HCT116 (cell line): ENCODE data around the gene DNMT3L. TPM values are rescaled to one million over a fixed set of nuclear protein-coding genes. Genes with fewer than 3 reads are reported as not detected.

Experiments used
- ATAC-seq: fragments of 200-7000 bp; cut with Tn5 transposase; 2 replicates; pipeline ENCODE4 v1.9.1; 2020; ENCODE audit warnings: mild to moderate bottlenecking, moderate library complexity
- BruUV-seq: library from RNA; stranded (reverse); fragments of 400-500 nt; replicated peaks from 2 replicates; lab custom pipeline; 2021; lab: Mats Ljungman, UMichigan
- CTCF ChIA-PET: fragments of 300-600 bp; sonication (Branson Sonifier 250); formaldehyde crosslinking; loops from one replicate; lab custom pipeline; 2021; ENCODE audit warnings: antibody characterized with exemption; lab: Charles Lee
- POLR2A ChIA-PET: fragments of 300-600, 350-600 bp; sonication (Branson Sonifier 250); formaldehyde crosslinking; loops from one replicate; lab custom pipeline; 2021; ENCODE audit warnings: antibody characterized with exemption; lab: Charles Lee
- RAD21 ChIA-PET, 2 experiments: fragments of 300-600 bp; sonication (Branson Sonifier 250); formaldehyde crosslinking; loops; one replicate each; lab custom pipeline; 2023; ENCODE audit warnings: low total read pairs in 2 of 2; ENCODE audit not compliant: uncharacterized antibody in 2 of 2, unreplicated experiment in 2 of 2, low non-redundant PET in 1 of 2; lab: Charles Lee
- DNase-seq: peaks from one replicate; pipeline ENCODE4 v3.0.0-alpha.2; 2010; ENCODE audit warnings: low read depth, low spot score
- H2AFZ ChIP-seq: fragments of 200-600 bp; shearing (Covaris generic), sonication (generic); 2 replicates; pipeline ENCODE4 v1.6.1; 2017; ENCODE audit warnings: low read depth, mixed run types, mixed read lengths, antibody characterized with exemption, low read length; ENCODE audit not compliant: poor library complexity, severe bottlenecking
- H3K27ac ChIP-seq: 2 replicates; pipeline ENCODE4 v1.5.1; 2012; ENCODE audit warnings: low read depth, low read length
- H3K27me3 ChIP-seq: fragments of 200-600 bp; sonication (generic); 2 replicates; pipeline ENCODE4 v1.6.1; 2016; ENCODE audit warnings: mixed run types, low read length, mixed read lengths; ENCODE audit not compliant: insufficient read depth
- H3K36me3 ChIP-seq, 2 experiments: fragments of 200-500 bp in 1 of 2; fragments of 200-600 bp in 1 of 2; sonication (Bioruptor generic) in 1 of 2; sonication (generic) in 1 of 2; 2 replicates each; pipeline versions ENCODE4 v1.5.1 to v1.6.1; 2014 to 2016; ENCODE audit warnings: low read length in 2 of 2, inconsistent platforms in 1 of 2, mixed read lengths in 1 of 2, mixed run types in 1 of 2; ENCODE audit not compliant: insufficient read depth in 2 of 2, control insufficient read depth in 1 of 2
- H3K4me1 ChIP-seq, 2 experiments: fragments of 200-600 bp in 1 of 2; sonication (generic) in 1 of 2; 2 replicates each; pipeline versions ENCODE4 v1.5.1 to v1.6.1; 2012 to 2017; ENCODE audit warnings: low read length in 2 of 2, inconsistent platforms in 1 of 2, mild to moderate bottlenecking in 1 of 2, mixed read lengths in 1 of 2, mixed run types in 1 of 2, moderate library complexity in 1 of 2; ENCODE audit not compliant: insufficient read depth in 2 of 2, control insufficient read depth in 1 of 2
- H3K4me2 ChIP-seq: fragments of 200-600 bp; sonication (generic); 2 replicates; pipeline ENCODE4 v1.6.1; 2017; ENCODE audit warnings: mixed run types, low read length, mixed read lengths
- H3K4me3 ChIP-seq, 2 experiments: fragments of 200-600 bp in 1 of 2; sonication (generic) in 1 of 2; replicated peaks in 1 of 2; 2 replicates each; pipeline ENCODE4 v1.5.1; 2011 to 2016; ENCODE audit warnings: low read length in 2 of 2, control low read depth in 1 of 2, low read depth in 1 of 2, mild to moderate bottlenecking in 1 of 2, mixed read lengths in 1 of 2, mixed run types in 1 of 2
- H3K79me2 ChIP-seq: fragments of 200-600 bp; sonication (generic); 2 replicates; pipeline ENCODE4 v1.6.1; 2017; ENCODE audit warnings: mild to moderate bottlenecking, mixed run types, low read length, moderate library complexity, mixed read lengths; ENCODE audit not compliant: insufficient read depth
- H3K9ac ChIP-seq: fragments of 200-600 bp; sonication (generic); 2 replicates; pipeline ENCODE4 v1.6.1; 2016; ENCODE audit warnings: low read length, mixed read lengths
- H3K9me2 ChIP-seq: fragments of 200-600 bp; sonication (generic), shearing (Covaris generic); 2 replicates; pipeline ENCODE4 v1.6.1; 2017; ENCODE audit warnings: mixed run types, mild to moderate bottlenecking, moderate library complexity; ENCODE audit not compliant: insufficient read depth
- H3K9me3 ChIP-seq, 2 experiments: fragments of 200-500 bp in 1 of 2; fragments of 200-600 bp in 1 of 2; sonication (Bioruptor generic) in 1 of 2; sonication (generic) in 1 of 2; 2 replicates each; pipeline ENCODE4 v1.6.1; 2014 to 2017; ENCODE audit warnings: low read length in 2 of 2, mixed read lengths in 2 of 2, inconsistent platforms in 1 of 2, low read depth in 1 of 2, mild to moderate bottlenecking in 1 of 2, mixed run types in 1 of 2, moderate library complexity in 1 of 2; ENCODE audit not compliant: control insufficient read depth in 1 of 2, insufficient read depth in 1 of 2
- H4K20me1 ChIP-seq: fragments of 200-600 bp; sonication (generic), shearing (Covaris generic); 2 replicates; pipeline ENCODE4 v1.6.1; 2017; ENCODE audit warnings: mixed run types, mild to moderate bottlenecking, moderate library complexity; ENCODE audit not compliant: insufficient read depth
- CBX3 ChIP-seq: IDR thresholded peaks from 2 replicates; pipeline ENCODE4 v1.6.1; 2012; ENCODE audit warnings: low read depth
- CEBPB ChIP-seq: IDR thresholded peaks from 2 replicates; pipeline ENCODE4 v1.6.1; 2012; ENCODE audit warnings: low read depth
- CTCF ChIP-seq, 3 experiments: fragments of 200-600 bp in 1 of 3; sonication (generic) in 1 of 3; IDR thresholded peaks in 2 of 3; conservative IDR thresholded peaks in 1 of 3; 2 replicates each; pipeline ENCODE4 v1.5.1; 2012 to 2017; ENCODE audit warnings: low read depth in 2 of 3, low read length in 2 of 3, antibody characterized with exemption in 1 of 3, borderline replicate concordance in 1 of 3, control low read depth in 1 of 3, mild to moderate bottlenecking in 1 of 3, mixed read lengths in 1 of 3, mixed run types in 1 of 3, moderate library complexity in 1 of 3; ENCODE audit not compliant: insufficient read depth in 1 of 3
- EGR1 ChIP-seq: IDR thresholded peaks from 2 replicates; pipeline ENCODE4 v1.6.1; 2012; ENCODE audit warnings: low read depth
- EZH2phosphoT487 ChIP-seq: fragments of 200-600 bp; IDR thresholded peaks from 2 replicates; pipeline ENCODE4 v1.6.1; 2018; ENCODE audit warnings: antibody characterized with exemption, borderline replicate concordance
- FOSL1 ChIP-seq: IDR thresholded peaks from 2 replicates; pipeline ENCODE4 v1.6.1; 2012; ENCODE audit warnings: low read depth
- JUND ChIP-seq: IDR thresholded peaks from 2 replicates; pipeline ENCODE4 v1.6.1; 2012
- POLR2A ChIP-seq: IDR thresholded peaks from 2 replicates; pipeline ENCODE4 v1.7.0; 2011; ENCODE audit warnings: borderline replicate concordance; ENCODE audit not compliant: insufficient read depth, insufficient read length; ENCODE audit errors: extremely low read depth
- POLR2AphosphoS5 ChIP-seq: IDR thresholded peaks from 2 replicates; pipeline ENCODE4 v1.6.1; 2011; ENCODE audit warnings: mild to moderate bottlenecking, low read depth, low read length, moderate library complexity
- SIN3A ChIP-seq: IDR thresholded peaks from 2 replicates; pipeline ENCODE4 v1.6.1; 2012; ENCODE audit warnings: low read depth
- SP1 ChIP-seq: IDR thresholded peaks from 2 replicates; pipeline ENCODE4 v1.6.1; 2012; ENCODE audit warnings: low read depth
- SRF ChIP-seq: IDR thresholded peaks from 2 replicates; pipeline ENCODE4 v1.6.1; 2012; ENCODE audit warnings: low read depth
- TCF7L2 ChIP-seq: IDR thresholded peaks from 2 replicates; pipeline ENCODE4 v1.7.0; 2011; ENCODE audit warnings: borderline replicate concordance, inconsistent platforms; ENCODE audit not compliant: insufficient read depth, insufficient read length; ENCODE audit errors: extremely low read depth
- YY1 ChIP-seq: IDR thresholded peaks from 2 replicates; pipeline ENCODE4 v1.6.1; 2011; ENCODE audit warnings: low read length, low read depth, moderate library complexity, mild to moderate bottlenecking; ENCODE audit not compliant: insufficient replicate concordance; ENCODE audit errors: extremely low read depth
- ZNF274 ChIP-seq: fragments of 200-500 bp; sonication (Bioruptor generic); IDR thresholded peaks from 2 replicates; pipeline ENCODE4 v1.6.1; 2014; ENCODE audit warnings: mild to moderate bottlenecking, low read depth, low read length, inconsistent platforms
- intact Hi-C: fragments of 100-400 bp; cut with micrococcal nuclease; formaldehyde crosslinking; loops from 2 replicates; pipeline ENCODE4 v1.10.0; 2022
- total RNA-seq: library from RNA; stranded (reverse); gene quantifications from one replicate; pipeline ENCODE4 v1.2.1, GENCODE V29; 2021; ENCODE audit not compliant: unreplicated experiment
- TF ChIP-seq, protein P1 (sequence below): IDR thresholded peaks from 2 replicates; pipeline ENCODE4 v1.6.1; 2012
- TF ChIP-seq, protein P2 (sequence below): IDR thresholded peaks from 2 replicates; pipeline ENCODE4 v1.6.1; 2011; ENCODE audit warnings: mild to moderate bottlenecking, low read length, moderate library complexity; ENCODE audit not compliant: insufficient replicate concordance; ENCODE audit errors: extremely low read depth

The DNMT3L gene
- total RNA-seq, 1 experiment from 2014 or later, result not detected

GRCh38 chr21:44286716-44287632, 25.3 kb upstream of the DNMT3L start:
- intact Hi-C loops, result no loop called here
- no peaks in the 10 kb centered on the region for H3K4me1 ChIP-seq
- H3K79me2 ChIP-seq, result no peaks in the 10 kb centered on the region
- CTCF ChIA-PET, result interaction anchor here (1.7 kb wide), 1 partner anchor 11 kb away, joined by 8 read pairs; no protein-coding TSS in a partner anchor
- no peaks in the 10 kb centered on the region for H4K20me1 ChIP-seq
- H3K4me2 ChIP-seq, result no peak overlapping the region
- no peak overlapping the region for H2AFZ ChIP-seq
- ATAC-seq (no peak), DNase-seq (no peak)
- RAD21 ChIA-PET, result no interaction called here
- no peak for TF ChIP-seq EGR1
- no peak for TF ChIP-seq POLR2A
- TF ChIP-seq, protein P1, sequence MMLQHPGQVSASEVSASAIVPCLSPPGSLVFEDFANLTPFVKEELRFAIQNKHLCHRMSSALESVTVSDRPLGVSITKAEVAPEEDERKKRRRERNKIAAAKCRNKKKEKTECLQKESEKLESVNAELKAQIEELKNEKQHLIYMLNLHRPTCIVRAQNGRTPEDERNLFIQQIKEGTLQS, result no peak
- no peak for TF ChIP-seq CEBPB
- TF ChIP-seq, protein P2, sequence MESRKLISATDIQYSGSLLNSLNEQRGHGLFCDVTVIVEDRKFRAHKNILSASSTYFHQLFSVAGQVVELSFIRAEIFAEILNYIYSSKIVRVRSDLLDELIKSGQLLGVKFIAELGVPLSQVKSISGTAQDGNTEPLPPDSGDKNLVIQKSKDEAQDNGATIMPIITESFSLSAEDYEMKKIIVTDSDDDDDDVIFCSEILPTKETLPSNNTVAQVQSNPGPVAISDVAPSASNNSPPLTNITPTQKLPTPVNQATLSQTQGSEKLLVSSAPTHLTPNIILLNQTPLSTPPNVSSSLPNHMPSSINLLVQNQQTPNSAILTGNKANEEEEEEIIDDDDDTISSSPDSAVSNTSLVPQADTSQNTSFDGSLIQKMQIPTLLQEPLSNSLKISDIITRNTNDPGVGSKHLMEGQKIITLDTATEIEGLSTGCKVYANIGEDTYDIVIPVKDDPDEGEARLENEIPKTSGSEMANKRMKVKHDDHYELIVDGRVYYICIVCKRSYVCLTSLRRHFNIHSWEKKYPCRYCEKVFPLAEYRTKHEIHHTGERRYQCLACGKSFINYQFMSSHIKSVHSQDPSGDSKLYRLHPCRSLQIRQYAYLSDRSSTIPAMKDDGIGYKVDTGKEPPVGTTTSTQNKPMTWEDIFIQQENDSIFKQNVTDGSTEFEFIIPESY, result no peak
- no peak for TF ChIP-seq EZH2phosphoT487
- no peak for TF ChIP-seq TCF7L2
- no peak for TF ChIP-seq SIN3A
- no peak for TF ChIP-seq CTCF (IDR thresholded peaks at IDR 0.05 in 2 of 3, conservative IDR thresholded peaks at IDR 0.05 in 1 of 3; ENCODE audit: borderline replicate concordance in 1 of 3, insufficient read depth in 1 of 3, low read depth in 2 of 3, low read length in 2 of 3)
- no peak for TF ChIP-seq YY1
- no peak for TF ChIP-seq CBX3
- TF ChIP-seq SRF, result no peak
- no peak for TF ChIP-seq POLR2AphosphoS5
- no peak for TF ChIP-seq FOSL1
- TF ChIP-seq ZNF274, result no peak
- TF ChIP-seq SP1, result no peak
- TF ChIP-seq JUND, result no peak
- no TSS peak for BruUV-seq
- no peak overlapping the region for H3K9ac ChIP-seq
- H3K27ac ChIP-seq, result no peak overlapping the region
- no peaks in the 10 kb centered on the region for H3K9me3 ChIP-seq
- H3K4me3 ChIP-seq, result no peak overlapping the region
- POLR2A ChIA-PET, result no interaction called here
- H3K36me3 ChIP-seq, result no peaks in the 10 kb centered on the region
- no peaks in the 10 kb centered on the region for H3K27me3 ChIP-seq
- H3K9me2 ChIP-seq, result no peaks in the 10 kb centered on the region
